ENCODE data around the gene SRGAP2C.
"Not testable (repeated sequence)": the region's sequence is repeated elsewhere in the genome, so short reads cannot be mapped to it uniquely, and the experiment has no call there.

- not testable (repeated sequence) for TF ChIP-seq CTCF, POLR2A (IDR thresholded peaks at IDR 0.05)
These were observed 43.0 kb downstream of the SRGAP2C start for GRCh38 chr1:121227544-121228330.
